Vagina (tissue), 2 donors: ENCODE data around the gene DHRSX. TPM values are rescaled to one million over a fixed set of nuclear protein-coding genes. Genes with fewer than 3 reads are reported as not detected.
"Not testable (repeated sequence)": the region's sequence is repeated elsewhere in the genome, so short reads cannot be mapped to it uniquely, and the experiment has no call there.

Source experiments
- DNase-seq, 2 donors: peaks; one replicate each; pipeline ENCODE4 v3.0.0-alpha.2; 2017; ENCODE audit errors: extremely low spot score in 2 of 2
- H3K27ac ChIP-seq: fragments of 200-600 bp; sonication (generic); one replicate; pipeline ENCODE4 v1.5.1; 2019
- H3K27me3 ChIP-seq: fragments of 200-600 bp; sonication (generic); one replicate; pipeline ENCODE4 v1.5.1; 2019
- H3K36me3 ChIP-seq, 2 donors: fragments of 200-600 bp; sonication (generic); one replicate each; pipeline ENCODE4 v1.5.1; 2017 to 2019
- H3K4me1 ChIP-seq: fragments of 200-600 bp; sonication (generic); one replicate; pipeline ENCODE4 v1.5.1; 2019
- H3K4me3 ChIP-seq, 2 donors: fragments of 200-600 bp; sonication (generic); 1 replicate in 1 of 2; 2 replicates in 1 of 2; pipeline ENCODE4 v1.5.1; 2016 to 2019
- H3K9me3 ChIP-seq: fragments of 200-600 bp; sonication (generic); one replicate; pipeline ENCODE4 v1.5.1; 2019
- POLR2A ChIP-seq, 2 donors: fragments of 450-650 bp; IDR thresholded peaks; one replicate each; pipeline ENCODE4 v1.6.1; 2017; ENCODE audit warnings: antibody characterized with exemption in 2 of 2, mild to moderate bottlenecking in 2 of 2, moderate library complexity in 2 of 2
- POLR2AphosphoS5 ChIP-seq, 2 donors: sonication (generic); formaldehyde crosslinking; IDR thresholded peaks; one replicate each; pipeline ENCODE4 v1.9.0; 2017; ENCODE audit warnings: antibody characterized with exemption in 2 of 2, mild to moderate bottlenecking in 2 of 2, low read depth in 1 of 2; ENCODE audit not compliant: insufficient read depth in 1 of 2
- intact Hi-C: fragments of 100-400 bp; cut with DNase I; formaldehyde crosslinking; loops from one replicate; pipeline ENCODE4 v1.15.1; 2023
- total RNA-seq: library from RNA; depleted of rRNA; stranded (reverse); fragments of >200 nt; gene quantifications from one replicate; pipeline ENCODE4 v1.2.3, GENCODE V29; 2016
- TF ChIP-seq, protein P1 (sequence below), 3 experiments: fragments of 450-650 bp in 2 of 3; fragments of 200-600 bp in 1 of 3; sonication (generic) in 1 of 3; IDR thresholded peaks; one replicate each; pipeline ENCODE4 v1.5.1; 2017 to 2019; ENCODE audit warnings: antibody characterized with exemption in 3 of 3, mild to moderate bottlenecking in 2 of 3, moderate library complexity in 2 of 3

The DHRSX gene
- total RNA-seq, 1 donor from 2014 or later = 26.0 TPM

GRCh38 chrX:2478546-2479419, 22.0 kb downstream of the DHRSX start:
- intact Hi-C loops = no loop called here
- Histone ChIP-seq H3K9me3 (no peaks in the 10 kb centered on the region), H3K36me3 (no peaks in the 10 kb centered on the region), H3K27ac (no peak overlapping the region), H3K27me3 (no peaks in the 10 kb centered on the region), H3K4me1 (no peaks in the 10 kb centered on the region), H3K4me3 (no peak overlapping the region)
- TF ChIP-seq POLR2A (IDR thresholded peaks at IDR 0.05) (no peak), POLR2AphosphoS5 (IDR thresholded peaks at IDR 0.05; ENCODE audit: insufficient read depth in 1 of 2, low read depth in 1 of 2) (no peak)
- TF ChIP-seq, protein P1, sequence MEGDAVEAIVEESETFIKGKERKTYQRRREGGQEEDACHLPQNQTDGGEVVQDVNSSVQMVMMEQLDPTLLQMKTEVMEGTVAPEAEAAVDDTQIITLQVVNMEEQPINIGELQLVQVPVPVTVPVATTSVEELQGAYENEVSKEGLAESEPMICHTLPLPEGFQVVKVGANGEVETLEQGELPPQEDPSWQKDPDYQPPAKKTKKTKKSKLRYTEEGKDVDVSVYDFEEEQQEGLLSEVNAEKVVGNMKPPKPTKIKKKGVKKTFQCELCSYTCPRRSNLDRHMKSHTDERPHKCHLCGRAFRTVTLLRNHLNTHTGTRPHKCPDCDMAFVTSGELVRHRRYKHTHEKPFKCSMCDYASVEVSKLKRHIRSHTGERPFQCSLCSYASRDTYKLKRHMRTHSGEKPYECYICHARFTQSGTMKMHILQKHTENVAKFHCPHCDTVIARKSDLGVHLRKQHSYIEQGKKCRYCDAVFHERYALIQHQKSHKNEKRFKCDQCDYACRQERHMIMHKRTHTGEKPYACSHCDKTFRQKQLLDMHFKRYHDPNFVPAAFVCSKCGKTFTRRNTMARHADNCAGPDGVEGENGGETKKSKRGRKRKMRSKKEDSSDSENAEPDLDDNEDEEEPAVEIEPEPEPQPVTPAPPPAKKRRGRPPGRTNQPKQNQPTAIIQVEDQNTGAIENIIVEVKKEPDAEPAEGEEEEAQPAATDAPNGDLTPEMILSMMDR (IDR thresholded peaks at IDR 0.05) = no peak
- no peak for DNase-seq

- H3K27ac ChIP-seq, H3K27me3 ChIP-seq, H3K4me3 ChIP-seq, DNase-seq, intact Hi-C loops, H3K36me3 ChIP-seq, H3K9me3 ChIP-seq, H3K4me1 ChIP-seq: not testable (repeated sequence)
These were observed 23.5 kb downstream of the DHRSX start for GRCh38 chrX:2477313-2477712.

DNA sequence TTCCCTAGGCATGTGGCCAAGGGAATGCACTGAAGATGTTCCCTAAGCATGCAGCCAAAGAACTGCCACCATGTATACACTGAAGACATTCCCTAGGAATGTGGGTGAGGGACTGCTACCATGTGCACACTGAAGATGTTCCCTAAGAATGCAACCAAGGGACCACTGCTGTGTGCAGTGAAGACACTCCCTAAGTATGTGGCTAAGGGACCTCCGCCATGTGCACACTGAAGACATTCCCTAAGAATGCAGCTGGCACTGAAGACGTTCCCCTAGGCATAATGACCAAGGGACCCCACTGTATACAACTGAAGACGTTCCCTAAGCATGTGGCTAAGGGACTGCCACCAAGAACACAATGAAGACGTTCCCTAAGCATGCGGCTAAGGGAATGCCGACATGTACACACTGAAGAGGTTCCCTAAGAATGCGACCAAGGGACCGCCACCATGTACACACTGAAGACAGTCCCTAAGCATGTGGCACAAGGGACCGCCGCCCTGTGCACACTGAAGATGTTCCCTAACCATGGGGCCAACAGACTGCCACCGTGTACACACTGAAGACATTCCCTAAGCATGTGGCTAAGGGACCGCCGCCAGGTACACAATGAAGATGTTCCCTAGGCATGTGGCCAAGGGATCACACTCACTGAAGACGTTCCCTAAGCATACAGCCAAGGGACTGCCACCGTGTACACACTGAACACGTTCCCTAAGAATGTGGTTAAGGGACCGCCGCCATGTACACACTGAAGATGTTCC, 25.6 kb downstream of the DHRSX start:
- no peak for TF ChIP-seq POLR2AphosphoS5 (IDR thresholded peaks at IDR 0.05; ENCODE audit: insufficient read depth in 1 of 2, low read depth in 1 of 2)
- TF ChIP-seq, protein P1 (IDR thresholded peaks at IDR 0.05) = no peak
- TF ChIP-seq POLR2A (IDR thresholded peaks at IDR 0.05) = no peak
- Histone ChIP-seq H3K36me3 (no peaks in the 10 kb centered on the region), H3K27me3 (no peaks in the 10 kb centered on the region), H3K4me3 (no peak overlapping the region), H3K9me3 (no peaks in the 10 kb centered on the region), H3K4me1 (no peaks in the 10 kb centered on the region), H3K27ac (no peak overlapping the region)
- no peak for DNase-seq
- intact Hi-C loops = no loop called here

DNA sequence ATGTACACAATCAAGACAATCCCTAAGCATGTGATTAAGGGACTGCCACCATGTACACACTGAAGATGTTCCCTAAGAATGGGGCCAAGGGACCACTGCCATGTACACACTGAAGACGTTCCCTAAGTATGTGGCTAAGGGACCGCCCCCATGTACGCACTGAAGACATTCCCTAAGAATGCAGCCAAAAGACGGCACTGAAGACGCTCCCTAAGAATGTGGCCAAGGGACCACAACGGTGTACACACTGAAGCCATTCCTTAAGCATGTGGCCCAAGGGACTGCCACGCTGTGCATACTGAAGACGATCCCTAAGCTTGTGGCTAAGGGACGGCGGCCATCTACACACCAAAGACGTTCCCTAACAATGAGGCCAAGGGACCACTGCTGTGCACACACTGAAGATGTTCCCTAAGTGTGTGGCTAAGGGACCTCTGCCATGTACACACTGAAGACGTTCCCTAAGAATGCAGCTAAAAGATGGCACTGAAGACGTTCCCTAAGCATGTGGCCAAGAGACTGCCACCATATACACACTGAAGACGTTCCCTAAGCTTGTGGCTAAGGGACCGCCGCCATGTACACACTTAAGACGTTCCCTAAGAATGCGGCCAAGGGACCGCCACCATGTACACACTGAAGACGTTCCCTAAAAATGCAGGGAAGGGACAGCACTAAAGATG, 26.4 kb downstream of the DHRSX start:
- Histone ChIP-seq H3K4me3 (no peak overlapping the region), H3K27me3 (no peaks in the 10 kb centered on the region), H3K36me3 (no peaks in the 10 kb centered on the region), H3K9me3 (no peaks in the 10 kb centered on the region), H3K27ac (no peak overlapping the region), H3K4me1 (no peaks in the 10 kb centered on the region)
- intact Hi-C loops = no loop called here
- no peak for DNase-seq
- TF ChIP-seq, protein P1 (IDR thresholded peaks at IDR 0.05) = no peak
- TF ChIP-seq POLR2AphosphoS5 (IDR thresholded peaks at IDR 0.05; ENCODE audit: insufficient read depth in 1 of 2, low read depth in 1 of 2) = no peak
- no peak for TF ChIP-seq POLR2A (IDR thresholded peaks at IDR 0.05)

- H3K9me3 ChIP-seq, DNase-seq, H3K4me1 ChIP-seq, H3K27ac ChIP-seq, H3K27me3 ChIP-seq, H3K36me3 ChIP-seq, H3K4me3 ChIP-seq, intact Hi-C loops: not testable (repeated sequence)
These were observed 27.7 kb downstream of the DHRSX start for GRCh38 chrX:2473064-2473463.
